ENCODE results near the gene PROSER3.
"Not testable (repeated sequence)": the region's sequence is repeated elsewhere in the genome, so short reads cannot be mapped to it uniquely, and the experiment has no call there.

PROSER3 gene

DNA sequence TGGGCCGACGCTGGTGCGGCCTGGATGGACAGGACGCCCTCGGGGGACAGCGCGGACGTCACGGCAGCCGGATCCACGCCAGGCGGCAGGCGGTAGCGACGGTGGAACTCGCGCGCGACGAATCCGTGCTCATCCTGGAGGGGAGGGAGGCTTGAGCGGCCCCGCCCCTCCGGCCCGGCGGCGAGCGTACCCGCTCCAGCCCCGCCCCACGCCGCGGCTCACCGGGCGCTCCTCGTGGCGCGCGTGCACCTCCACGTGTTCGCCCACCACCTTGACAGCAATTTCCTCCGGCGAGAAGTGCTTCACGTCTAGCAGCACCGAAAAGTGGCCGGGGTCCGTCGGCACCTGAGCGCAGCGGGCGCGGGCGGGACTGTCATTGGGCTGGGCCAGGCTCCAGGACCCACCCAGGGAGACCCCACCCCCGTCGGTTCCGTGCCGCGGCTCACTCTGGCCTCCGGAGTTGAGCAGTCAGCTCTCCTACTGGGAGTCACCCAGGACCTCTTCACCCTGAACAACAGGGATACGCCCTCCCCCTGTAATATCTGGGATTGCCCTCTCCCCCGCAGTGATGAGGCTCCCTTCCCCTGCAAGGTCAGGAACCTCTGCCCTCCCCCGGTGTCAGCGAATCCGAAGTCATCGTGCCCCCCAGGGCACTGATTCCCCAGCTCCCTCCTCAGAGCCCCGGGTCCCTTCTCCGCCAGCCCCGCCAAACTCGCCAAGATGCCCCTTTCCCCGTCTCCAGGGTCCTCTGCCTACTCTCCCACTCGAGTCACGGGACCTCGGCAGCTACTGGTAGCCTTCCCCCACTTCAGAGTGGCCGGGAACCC is 2.2 kb upstream of the PROSER3 start:
- DNase-seq = no peak

DNA sequence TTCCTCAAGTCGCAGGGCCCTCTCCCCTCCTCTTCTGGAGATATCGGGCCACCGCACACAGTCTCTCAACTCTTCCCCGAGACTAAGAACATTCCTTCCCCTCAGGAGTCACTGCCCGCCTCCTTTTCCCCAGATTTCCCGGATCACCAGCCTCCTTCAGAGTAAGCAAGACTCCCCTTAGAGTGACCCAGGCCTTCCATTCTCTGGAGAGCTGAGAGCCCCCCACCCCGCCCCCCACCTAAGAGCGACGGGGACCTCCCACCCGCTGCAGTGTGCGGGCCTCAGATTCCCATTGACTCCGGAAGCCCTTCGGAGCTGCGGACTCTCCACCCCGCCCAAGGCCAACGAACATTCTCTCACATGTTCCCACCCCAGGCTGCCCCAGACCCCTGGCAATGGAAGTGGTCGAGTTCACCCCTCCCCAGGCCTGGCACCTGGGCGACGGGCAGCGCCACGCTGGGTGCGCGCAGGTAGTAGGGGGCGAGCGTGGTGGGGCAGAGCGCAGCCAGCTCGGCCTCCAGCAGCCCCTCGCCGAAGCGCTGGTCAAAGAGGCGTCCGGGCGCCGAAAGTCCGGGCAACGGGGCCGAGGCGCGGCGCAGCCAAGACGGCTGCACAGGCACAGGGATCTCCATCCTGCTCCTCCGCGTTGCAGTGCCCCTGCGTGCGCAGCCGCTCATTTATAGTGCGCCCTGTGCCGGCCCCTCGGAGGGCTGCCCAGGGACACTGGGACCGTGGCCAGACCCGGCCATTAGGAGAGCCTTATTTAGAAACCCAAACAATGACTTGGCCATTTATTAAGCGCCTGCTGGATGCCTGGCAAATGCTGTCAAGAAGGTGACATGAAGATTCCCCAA is 1.4 kb upstream of the PROSER3 start, which contains the start of gene HSPB6:
TSS of gene HSPB6 (minus strand) at position 653 of the 854 bp plus-strand sequence. CDS start at position 632, 21 bp downstream.
- no peak for DNase-seq

DNA sequence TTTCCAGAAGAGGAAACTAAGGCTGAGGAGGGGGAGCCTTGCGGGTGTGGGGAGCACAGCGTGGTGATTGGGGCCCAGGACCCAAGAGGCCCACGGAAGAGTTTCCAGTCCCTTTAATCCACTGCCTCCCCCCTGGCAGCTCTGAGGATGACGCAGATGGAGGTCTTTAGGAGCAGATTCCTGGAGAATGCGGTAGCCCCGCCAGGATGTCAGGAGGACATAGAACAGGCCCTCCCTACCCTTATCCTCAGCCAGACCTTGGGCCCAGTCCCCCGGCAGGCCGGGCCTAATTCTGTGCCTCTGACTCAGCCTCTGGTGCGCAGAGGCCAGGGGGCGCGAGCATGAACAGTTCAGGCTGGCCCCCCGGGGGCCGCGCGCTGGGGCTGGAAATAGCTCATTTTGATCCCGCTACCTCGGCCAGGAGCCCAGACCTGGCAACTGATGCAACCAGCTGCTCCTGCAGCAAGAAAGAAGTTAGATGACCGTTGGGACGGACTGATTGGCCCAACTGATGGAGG is 686 bp upstream of the PROSER3 start:
- DNase-seq = peak; percentile 70

DNA sequence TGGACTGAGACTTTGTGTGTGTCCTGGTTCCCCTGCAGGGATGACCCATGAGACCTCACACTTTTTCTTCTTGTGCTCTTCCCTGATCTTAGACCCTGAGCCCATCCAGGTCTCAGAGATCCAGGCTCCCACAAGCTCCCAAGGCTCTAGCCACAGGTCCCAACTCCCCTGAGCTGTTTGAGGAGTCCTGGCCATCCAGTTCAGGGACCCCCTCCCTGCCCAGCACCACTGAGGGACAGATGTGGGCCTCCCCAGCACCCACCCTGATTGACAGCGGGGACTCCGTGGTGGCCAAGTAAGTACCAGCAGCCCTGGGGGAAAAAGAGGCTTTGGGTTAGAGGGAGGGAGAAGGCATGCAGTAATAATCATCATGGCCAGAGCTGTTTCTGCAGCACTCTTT is 1.7 kb downstream of the PROSER3 start:
- no peak for DNase-seq

DNA sequence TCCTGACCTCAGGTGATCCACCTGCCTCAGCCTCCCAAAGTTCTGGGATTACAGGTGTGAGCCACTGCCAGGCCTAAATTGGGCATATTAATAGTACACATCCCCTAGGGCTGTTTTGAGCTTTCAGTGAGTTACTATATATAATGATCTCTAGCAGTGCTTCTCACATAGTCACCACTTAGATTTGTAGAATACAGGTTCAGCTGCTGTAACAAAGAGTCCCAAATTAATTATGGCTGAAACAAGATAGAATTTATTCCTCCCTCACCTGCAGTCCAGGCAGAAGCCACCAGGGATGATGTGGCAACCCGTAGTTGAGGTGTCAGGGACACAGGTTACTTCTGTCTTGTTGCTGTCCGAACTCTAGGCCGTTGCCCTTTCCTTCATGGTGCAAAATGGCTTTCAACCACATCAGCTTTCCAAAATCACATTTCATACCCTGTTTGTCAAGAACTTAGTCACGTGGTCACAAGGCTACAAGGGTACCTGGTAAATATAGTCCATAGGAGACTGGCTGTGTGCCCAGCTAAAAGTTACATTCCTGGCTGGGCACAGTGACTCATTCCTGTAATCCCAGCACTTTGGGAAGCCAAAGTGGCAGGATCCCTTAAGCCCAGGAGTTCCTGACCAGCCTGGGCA is 2.9 kb downstream of the PROSER3 start:
- DNase-seq = no peak

DNA sequence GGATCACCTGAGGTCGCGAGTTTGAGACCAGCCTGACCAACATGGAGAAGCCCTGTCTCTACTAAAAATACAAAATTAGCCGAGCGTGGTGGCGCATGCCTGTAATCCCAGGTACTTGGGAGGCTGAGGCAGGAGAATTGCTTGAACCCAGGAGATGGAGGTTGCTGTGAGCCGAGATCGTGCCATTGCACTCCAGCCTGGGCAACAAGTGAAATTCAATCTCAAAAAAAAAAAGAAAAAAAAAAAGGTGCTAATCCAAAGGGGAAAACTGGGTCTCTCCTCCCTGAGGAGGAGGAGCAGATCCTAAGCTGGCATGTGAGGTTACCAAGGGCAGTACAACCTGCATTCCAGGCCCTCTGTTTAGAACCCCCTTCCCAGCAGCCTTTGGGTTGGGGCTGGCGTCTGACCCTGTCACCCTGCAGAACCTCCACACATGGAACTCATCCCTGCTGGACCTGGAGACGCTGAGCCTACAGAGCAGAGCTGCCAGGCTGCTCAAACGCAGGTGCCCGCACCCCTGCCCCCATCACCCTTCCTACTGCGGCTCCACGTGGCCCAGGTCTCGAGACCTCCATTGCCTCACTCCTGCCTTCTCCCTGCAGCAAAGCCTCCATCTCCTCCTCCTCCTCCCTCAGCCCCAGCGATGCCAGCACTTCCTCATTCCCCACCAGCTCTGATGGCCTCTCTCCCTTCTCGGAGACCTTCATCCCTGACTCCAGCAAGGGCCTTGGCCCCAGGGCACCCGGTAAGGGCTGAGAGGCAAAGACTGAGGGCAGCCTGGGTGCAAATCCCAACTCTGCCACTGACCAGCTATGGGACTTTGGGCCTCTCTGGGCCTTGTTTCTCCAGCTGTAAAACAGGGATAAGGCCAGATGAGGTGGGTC is 6.7 kb downstream of the PROSER3 start:
- no peak for DNase-seq

DNA sequence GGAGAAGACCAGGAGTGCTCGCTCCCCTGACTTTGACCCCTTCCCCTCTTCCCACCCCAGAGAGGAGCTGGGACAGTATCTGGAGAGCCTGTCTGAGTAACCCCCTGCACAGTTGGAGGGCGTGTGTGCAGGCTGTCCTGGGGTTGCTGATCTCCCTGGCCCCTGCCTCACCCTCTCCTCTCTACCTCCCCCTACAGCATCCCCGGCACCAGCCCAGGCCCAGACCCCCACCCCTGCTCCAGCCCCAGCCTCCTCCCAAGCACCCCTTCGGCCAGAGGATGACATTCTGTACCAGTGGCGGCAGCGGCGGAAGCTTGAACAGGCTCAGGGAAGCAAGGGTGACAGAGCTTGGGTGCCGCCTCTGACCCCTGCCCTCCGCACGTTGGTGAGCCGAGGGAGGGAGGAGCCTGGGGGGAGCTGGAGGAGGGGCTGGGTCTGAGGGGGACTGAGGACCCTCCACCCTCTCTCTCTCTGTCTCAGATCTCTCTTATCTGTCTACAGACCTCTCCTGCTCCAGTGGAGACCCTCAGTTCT is 8.7 kb downstream of the PROSER3 start:
- no peak for DNase-seq

DNA sequence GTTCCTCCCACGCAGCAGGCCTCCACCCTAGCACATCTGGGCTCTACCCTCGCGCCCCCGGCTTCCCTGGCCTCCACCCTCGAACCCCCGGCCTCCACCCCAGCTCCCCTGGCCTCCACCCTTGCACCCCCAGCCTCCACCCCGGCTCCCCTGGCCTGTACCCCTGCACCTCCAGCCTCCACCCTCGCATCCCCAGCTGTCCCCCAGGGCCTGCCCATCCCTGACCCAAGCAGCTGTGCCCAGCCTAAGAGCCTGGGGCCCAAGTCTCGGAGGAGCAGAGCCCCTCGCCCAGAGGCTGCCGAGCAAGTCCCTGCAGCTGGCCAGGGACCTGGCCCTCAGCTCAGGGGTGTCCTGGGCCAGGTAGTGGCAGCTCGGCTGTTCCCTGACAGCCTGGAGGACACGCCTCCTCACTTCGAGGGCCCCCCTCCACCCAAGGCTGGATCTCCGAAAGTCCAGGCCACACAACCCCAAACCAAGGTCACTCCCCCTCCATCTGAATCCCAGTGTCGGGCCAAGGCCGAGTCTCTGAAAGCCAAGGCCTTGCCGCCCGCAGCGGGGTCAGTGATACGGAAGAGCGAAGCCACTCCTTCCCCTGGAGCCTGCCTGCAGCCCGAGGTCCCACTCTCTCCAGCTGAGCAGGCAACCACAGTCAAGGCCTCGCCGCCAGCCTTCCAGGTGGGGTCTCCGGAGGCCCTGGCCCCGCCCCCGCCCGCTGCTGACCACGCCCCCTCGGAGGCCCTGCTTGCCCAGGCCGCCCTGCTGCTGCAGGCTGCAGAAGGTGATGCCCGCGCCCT is 9.5 kb downstream of the PROSER3 start:
- DNase-seq = no peak

DNA sequence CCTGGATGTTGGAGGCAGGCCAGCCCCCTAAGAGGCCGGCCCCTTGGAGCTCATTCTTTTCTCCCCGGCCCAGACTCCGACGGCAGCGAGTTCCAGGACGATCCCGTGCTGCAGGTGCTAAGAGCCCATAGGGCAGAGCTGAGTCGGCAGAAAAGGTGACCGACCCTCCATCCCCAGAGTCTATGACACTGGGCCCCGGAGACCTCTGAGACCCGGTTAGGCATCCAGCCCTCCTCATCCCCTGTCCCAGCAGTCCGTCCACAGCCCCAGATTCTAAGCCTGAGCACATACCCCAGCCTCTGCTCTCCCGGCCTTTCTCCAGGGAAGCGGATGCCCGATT is 10.1 kb downstream of the PROSER3 start:
- no peak for DNase-seq

DNA sequence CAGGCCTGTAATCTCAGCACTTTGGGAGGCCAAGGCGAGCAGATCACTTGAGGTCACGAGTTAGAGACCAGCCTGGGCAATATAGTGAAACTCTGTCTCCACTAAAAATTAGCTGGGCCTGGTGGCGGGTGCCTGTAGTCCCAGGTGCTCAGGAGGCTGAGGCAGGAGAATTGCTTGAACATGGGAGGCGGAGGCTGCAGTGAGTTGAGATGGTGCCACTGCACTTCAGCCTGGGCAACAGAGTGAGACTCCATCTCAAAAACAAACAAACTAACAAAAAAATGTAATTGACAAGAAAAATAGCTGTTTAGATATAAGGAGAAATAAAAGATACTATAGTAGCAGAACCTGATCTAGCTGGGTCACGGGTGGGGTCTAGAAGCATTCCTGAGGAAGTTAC is 14.4 kb downstream of the PROSER3 start:
- DNase-seq = not testable (repeated sequence)

DNA sequence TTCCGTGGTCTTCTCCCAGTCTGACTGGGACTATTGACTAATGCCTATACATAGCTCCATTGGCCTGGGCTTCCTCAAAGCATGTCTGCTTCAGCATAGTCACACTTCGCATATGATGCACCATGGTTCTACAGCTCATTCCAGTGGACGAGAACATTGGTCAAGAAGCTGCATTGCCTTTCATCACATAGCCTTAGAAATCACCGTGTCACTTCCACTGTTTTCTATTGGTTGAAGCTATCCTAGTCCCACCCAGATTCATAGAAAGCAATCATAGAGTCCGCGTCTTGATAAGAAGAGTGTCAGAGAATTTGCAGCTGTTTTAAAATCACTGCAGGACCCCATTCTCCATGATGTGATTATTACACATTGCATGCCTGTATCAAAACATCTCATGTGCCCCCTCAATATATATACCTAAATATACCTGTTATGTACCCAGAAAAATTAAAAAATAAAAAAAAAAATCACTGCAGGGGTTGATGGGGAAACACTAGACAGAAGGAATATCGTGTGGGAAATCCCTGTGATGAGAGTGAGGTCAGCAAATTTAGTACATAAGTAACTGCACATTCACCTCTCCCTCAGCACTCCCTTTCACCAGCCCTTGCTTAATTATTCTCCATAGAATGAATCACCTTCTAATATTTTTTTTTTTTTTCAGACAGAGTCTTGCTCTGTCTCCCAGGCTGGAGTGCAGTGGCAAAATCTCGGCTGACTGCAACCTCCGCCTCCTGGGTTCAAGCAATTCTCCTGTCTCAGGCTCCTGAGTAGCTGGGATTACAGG is 15.2 kb downstream of the PROSER3 start:
- no peak for DNase-seq

DNA sequence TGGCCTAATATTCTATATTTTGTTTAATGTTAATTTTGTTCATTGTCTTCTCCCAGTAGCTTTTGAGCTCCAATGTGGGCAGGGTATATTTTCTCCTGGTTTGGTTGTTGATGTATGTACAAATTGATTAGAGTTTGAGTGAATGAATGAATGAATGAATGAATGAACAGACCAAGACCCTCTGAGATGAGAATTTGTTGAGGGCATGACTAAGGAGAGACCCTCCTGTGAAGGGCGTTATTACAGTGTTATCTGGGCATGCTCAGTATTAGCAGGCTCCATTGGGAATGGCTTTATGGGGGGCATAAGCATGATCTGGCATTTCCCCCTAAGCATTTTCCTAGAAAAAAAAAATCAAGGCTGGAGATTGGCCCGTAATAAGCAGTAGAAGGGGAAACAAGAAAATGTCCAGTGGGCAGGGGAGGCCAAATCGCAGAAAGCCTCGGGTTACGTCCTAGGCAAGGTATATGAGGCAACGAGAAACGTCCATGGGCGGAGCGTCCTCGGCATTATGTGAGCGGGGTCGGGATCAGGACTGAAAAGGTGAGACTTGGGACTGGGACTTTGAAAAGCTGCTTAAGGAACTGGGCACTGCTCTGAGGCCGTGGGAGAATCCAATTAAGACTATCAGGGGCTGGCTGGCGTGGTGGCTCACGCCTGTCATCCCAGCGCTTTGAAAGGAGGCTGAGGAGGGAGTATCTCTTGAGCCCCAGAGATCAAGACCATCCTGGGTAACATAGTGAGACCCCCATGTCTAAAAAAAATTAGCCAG is 16.5 kb downstream of the PROSER3 start:
- no peak for DNase-seq

DNA sequence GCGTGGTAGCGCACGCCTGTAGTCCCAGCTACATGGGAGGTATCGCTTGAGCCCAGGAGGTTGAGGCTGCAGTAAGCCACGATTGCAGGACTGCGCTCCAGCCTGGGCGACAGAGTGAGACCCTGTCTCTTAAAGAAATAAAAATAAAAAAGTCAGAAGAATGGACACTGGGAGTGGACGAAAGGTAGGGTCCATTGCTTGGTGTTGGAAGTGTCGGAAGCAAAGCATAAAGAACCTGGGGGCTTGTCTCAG is 17.0 kb downstream of the PROSER3 start:
- DNase-seq = no peak

DNA sequence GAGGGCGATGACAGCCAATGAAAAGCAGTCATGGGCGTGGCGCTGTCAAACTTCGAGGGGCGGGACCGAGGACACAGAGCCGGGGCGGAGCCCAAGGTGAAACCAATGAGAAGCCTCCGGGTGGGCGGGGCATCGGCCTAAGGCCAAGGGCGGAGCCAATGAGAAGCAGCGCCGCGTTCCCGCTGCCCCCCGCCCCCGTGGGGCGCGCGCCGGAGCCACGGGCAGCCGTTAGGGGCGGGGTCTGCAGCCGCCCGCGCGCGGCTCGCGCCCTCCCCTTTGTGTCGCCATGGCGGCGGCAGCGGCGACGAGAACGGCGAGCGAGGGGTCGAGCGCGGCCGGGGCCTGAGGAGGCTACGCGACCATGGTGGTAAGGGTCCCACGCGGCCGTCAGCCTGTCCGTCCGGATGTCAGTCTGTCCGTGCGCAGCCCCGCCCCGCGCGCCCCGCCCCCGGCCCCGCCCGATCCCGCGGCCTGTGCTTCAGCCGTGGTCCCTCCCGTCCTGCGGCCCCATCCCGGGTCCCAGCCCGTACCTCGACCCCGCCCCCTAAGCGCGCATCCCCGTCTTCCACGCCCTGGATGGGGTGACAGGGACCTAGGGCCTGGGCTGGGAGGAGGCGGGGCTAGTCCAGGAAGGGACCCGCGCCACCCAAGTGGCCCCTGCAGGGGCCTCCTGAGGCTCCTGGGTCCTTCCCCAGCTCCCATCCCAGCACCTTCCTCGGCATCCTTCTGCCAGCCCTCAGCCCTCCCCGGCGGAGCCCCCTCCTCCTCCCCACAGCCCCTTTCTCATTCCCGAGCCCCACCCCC is 17.5 kb downstream of the PROSER3 start, which contains the start of gene ARHGAP33:
TSS of gene ARHGAP33 (plus strand) at position 267 of the 804 bp plus-strand sequence. CDS start at position 362, 95 bp downstream.
- DNase-seq = peak; percentile 100

DNA sequence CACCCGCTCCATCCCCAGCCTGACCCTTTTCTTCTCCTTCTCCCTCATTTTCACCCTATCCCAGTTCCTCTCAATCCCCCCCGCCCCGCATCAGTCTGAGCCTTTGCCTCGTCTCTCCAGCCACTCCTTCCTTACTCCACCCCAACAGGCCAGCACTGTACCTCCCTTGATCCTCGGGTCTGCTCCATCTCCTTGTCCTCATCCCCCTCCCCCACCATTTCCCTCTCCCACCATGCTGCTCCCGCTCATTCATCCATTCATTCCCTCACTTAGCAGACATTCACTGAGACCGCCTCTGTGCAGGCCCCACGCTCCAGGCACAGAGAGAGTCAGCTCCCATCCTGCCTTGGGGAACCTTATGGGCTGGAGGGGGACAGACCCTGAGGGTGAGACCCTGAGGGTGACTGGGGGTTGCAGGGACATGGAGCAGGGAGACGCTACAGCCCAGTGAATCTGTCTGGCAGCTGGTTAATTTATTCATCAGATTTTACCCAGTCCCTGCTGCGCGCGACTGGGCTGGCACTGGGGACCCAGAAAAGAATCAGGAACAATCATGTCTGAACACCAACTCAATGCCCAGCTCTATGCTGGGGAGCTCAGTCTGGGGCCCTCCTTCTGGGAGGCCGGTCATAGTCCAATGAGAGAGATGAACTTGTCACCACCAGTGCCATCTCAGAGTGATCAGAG is 18.3 kb downstream of the PROSER3 start:
- DNase-seq = peak; percentile 51

DNA sequence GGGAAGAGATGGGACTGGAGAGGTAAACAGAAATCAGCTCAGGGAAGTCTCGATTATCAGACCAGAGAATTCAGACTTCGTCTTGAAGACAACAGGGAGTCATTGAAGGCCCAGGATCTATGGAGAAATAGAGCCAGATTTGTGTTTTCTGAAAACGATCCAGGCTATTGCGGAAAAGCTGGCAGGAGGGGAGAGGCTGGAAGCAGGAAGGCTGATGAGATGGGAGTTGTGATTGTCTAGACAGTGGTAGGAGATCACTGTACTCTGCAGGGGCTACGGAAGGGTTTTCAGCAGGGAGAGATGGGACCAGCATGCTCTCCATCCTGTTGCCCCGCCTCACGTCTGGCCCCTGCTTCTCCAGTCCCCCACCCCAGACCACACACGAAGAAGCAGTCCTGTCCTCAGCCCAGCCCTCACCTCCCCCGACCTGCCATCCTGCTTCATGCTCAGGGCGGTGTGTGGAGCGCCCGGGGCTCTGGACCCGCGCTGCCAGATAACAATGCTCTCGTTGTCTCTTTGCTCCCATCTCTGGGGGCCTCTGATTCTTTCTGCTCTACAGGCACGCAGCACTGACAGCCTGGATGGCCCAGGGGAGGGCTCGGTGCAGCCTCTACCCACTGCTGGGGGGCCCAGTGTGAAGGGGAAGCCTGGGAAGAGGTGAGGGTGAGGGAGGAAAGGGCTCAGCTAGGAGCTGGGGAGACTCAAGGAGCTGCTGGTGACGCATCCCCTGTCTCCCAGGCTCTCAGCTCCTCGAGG is 19.3 kb downstream of the PROSER3 start:
- DNase-seq = no peak

DNA sequence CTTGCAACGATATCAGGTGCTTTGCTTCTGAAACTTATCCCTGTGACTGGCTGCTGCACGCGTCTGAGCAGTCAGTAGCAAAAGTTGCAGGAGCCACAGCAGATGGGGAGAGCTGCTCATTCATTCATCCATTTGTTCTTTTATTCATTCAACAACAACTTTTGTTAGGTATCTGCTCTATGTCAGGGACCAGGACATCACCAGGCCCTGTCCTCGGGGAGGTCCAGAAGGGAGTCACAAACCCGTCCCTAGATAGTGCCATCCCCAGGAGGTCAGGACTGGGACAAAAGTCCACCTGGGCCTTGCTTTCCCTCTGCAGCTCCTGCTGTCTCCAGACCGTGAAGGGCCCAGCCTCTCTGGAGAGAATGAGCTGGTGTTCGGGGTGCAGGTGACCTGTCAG is 20.0 kb downstream of the PROSER3 start:
- no peak for DNase-seq
